ENCODE measurements around the gene MIPEP.

Gene MIPEP

GRCh38 chr13:23723471-23723870 is 165.7 kb downstream of the MIPEP start:
- no peaks in the 10 kb centered on the region for H3K27me3 ChIP-seq (ENCODE audit: insufficient read depth, poor library complexity, severe bottlenecking)
- DNase-seq (ENCODE audit: low read depth in 1 of 2, low spot score in 1 of 2), result no peak
- H3K4me3 ChIP-seq (replicated peaks; ENCODE audit: insufficient read depth, low read length), result no peak overlapping the region
- no peak for TF ChIP-seq REST (IDR thresholded peaks at IDR 0.05; ENCODE audit: insufficient replicate concordance, low read depth)
- TF ChIP-seq POLR2AphosphoS5 (IDR thresholded peaks at IDR 0.05; ENCODE audit: low read depth), result no peak
- TF ChIP-seq GABPA (IDR thresholded peaks at IDR 0.05; ENCODE audit: low read depth), result no peak
- H3K27ac ChIP-seq (replicated peaks), result no peak overlapping the region

GRCh38 chr13:23722726-23723453 is 166.3 kb downstream of the MIPEP start:
- no peak overlapping the region for H3K27ac ChIP-seq (replicated peaks)
- H3K27me3 ChIP-seq (ENCODE audit: insufficient read depth, poor library complexity, severe bottlenecking), result no peaks in the 10 kb centered on the region
- TF ChIP-seq POLR2AphosphoS5 (IDR thresholded peaks at IDR 0.05; ENCODE audit: low read depth), result no peak
- no peak overlapping the region for H3K4me3 ChIP-seq (replicated peaks; ENCODE audit: insufficient read depth, low read length)
- no peak for DNase-seq (ENCODE audit: low read depth in 1 of 2, low spot score in 1 of 2)

- no peak for TF ChIP-seq CTCF (IDR thresholded peaks at IDR 0.05; ENCODE audit: insufficient read depth, low read length)
- TF ChIP-seq GABPA (IDR thresholded peaks at IDR 0.05; ENCODE audit: low read depth), result no peak
- no peak for TF ChIP-seq REST (IDR thresholded peaks at IDR 0.05; ENCODE audit: insufficient replicate concordance, low read depth)
- no peak for TF ChIP-seq POLR2AphosphoS5 (IDR thresholded peaks at IDR 0.05; ENCODE audit: low read depth)
- TF ChIP-seq SPI1 (IDR thresholded peaks at IDR 0.05; ENCODE audit: borderline replicate concordance, low read depth), result no peak
- Histone ChIP-seq H3K27ac (replicated peaks) (no peak overlapping the region), H3K27me3 (ENCODE audit: insufficient read depth, poor library complexity, severe bottlenecking) (no peaks in the 10 kb centered on the region), H3K4me3 (replicated peaks; ENCODE audit: insufficient read depth, low read length) (no peak overlapping the region)
- DNase-seq (ENCODE audit: low read depth in 1 of 2, low spot score in 1 of 2), result no peak
These were observed 170.2 kb downstream of the MIPEP start for GRCh38 chr13:23718996-23719395.

DNA sequence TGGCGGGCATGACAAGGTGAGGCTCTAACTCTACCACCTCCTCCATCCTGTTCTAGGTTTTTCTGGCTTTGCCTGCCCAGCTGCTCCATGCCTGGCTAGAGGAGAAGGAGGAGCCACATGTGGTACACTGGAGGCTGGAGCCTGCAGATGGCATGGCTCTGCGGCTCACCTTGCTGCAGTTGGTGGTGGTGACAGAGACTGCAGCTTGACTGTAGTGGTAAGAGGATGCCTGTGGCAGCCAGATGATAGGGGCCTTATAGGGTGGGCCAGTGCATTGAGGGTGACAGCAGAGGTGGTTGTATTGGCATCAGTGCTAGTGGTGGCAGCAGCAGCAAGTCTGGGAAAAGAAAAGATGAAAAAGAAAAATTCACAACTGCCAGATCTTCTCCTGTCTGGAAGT is 172.8 kb downstream of the MIPEP start:
- Histone ChIP-seq H3K27ac (replicated peaks) (no peak overlapping the region), H3K4me3 (replicated peaks; ENCODE audit: insufficient read depth, low read length) (no peak overlapping the region), H3K27me3 (ENCODE audit: insufficient read depth, poor library complexity, severe bottlenecking) (no peaks in the 10 kb centered on the region)
- TF ChIP-seq GABPA (IDR thresholded peaks at IDR 0.05; ENCODE audit: low read depth) (no peak), REST (IDR thresholded peaks at IDR 0.05; ENCODE audit: insufficient replicate concordance, low read depth) (no peak), POLR2AphosphoS5 (IDR thresholded peaks at IDR 0.05; ENCODE audit: low read depth) (no peak), CTCF (IDR thresholded peaks at IDR 0.05; ENCODE audit: insufficient read depth, low read length) (no peak), SPI1 (IDR thresholded peaks at IDR 0.05; ENCODE audit: borderline replicate concordance, low read depth) (no peak)
- no peak for DNase-seq (ENCODE audit: low read depth in 1 of 2, low spot score in 1 of 2)

All from HL-60 (cell line).